Skin of body (tissue), 2 donors: ENCODE measurements around the gene HIVEP3. TPM values are rescaled to one million over a fixed set of nuclear protein-coding genes. Genes with fewer than 3 reads are reported as not detected.
A peak's percentile ranks its signal among the peaks of the same experiment; 100 is the strongest.

Source experiments
- DNase-seq: peaks from one replicate; lab custom pipeline; 2025; lab: John Stamatoyannopoulos, UW
- total RNA-seq: library from RNA; depleted of rRNA; stranded (reverse); fragments of >200 nt; gene quantifications from one replicate; pipeline ENCODE4 v1.2.3, GENCODE V29; 2014

Gene HIVEP3
- total RNA-seq, 1 donor from 2014 or later = 3.3 TPM

DNA sequence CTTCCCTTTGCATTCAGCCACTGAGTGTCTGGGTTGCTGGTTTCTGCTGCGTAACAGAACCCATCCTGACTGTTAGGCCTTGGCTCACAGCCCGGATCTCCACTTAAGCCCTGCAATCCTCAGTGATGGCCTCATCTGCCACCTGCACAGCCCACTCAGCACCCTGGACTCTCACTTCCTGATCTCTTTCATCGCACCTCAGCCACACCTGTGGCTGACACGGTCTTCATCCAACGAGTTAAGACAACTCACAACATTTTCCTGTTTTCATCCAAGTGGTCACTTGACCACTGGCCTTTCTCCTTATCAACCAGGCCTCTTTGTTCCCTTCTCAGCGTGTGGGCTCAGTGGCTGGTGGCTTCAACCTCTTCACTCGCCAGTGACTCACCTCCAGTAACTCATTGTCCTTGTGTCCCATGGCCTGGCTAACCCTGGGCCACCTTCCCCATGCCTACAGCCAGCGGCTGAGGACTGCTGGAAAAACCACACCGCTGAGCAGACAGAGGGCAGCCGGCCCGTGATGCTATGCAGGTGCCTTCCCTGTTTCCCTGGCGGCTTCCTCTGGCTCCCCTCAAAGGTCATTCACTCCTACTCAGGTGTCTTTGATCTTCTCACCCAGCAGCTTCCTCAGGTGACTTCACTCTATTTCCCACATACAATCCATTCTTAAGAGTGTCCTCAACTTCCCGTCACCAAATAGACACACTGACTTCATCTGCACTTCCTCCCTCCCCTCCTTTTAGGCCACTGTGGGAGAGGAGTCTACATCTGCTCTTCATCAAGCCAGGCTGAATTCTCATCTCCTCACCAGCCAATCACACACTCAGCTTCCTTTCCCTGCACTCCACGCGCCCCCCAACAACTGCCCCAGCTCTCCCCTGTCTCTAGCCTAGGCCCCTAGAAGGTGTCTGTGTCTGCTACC is 414.3 kb downstream of the HIVEP3 start:
- DNase-seq = peak; percentile 73

DNA sequence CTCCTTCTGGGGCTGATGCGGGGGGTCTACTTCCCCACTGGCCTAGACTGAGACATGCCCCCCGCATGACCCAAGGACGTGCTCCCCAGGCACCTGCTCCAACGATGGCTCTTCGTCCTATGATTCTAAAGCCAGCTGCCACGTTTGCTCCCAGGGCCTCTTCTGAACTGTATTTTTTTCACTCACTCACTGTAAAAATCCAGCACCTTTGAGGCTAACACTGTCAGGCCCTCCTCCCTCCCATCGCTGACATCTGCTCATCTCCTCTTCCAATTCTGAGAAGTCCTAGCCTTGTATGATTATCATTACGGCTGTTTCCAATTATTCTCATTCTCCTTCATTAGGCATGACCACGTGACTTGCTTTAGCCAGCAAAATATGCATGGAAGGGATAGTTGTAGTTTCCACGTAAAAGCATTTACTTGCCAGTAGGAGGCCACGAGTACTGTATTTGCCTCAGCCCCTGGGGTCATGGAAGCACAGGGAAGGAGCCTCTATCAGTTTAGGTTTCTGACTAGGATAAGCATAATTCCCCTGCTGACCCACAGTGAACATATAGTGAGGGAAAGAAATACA is 415.1 kb downstream of the HIVEP3 start:
- DNase-seq = peak; percentile 86

DNA sequence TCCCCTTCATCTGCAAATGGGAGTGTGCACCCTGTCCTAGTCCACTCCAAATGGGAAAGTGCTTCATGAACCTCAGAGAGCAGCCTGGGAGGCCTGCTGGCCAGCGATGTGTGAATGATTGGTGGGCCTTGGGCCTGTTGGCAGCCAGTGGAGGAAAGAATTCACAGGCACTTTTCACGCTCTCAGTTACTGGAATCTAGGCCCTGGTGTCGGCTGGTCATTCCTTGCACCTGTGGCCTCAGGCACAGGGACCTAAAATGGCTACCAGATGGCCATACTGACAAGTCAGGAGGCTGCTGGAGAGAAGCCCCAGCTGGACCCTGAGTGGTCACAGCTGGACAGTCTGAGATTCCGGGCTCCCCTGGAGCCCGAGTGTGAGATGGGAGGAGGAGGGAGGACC is 415.8 kb downstream of the HIVEP3 start:
- no peak for DNase-seq

DNA sequence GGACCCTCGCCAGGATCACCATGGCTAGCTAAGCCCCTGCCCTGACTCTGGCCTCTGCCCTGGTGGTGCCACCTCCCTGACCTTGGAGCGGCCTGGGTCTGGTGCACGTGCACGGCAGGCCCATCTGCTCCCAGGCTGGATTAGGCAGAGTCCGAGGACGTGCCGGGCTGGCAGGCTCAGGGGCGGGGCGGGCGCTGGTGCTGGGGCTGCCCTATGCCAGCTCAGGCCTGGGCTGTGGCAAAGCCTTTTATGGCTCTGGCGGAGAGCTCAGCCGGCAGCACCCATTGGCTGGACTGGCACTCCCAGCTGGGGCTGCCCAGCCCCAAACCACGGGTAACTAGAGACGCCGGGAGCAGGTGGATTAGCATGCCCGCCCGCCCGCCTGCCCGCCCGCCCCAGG is 417.1 kb downstream of the HIVEP3 start:
- no peak for DNase-seq

DNA sequence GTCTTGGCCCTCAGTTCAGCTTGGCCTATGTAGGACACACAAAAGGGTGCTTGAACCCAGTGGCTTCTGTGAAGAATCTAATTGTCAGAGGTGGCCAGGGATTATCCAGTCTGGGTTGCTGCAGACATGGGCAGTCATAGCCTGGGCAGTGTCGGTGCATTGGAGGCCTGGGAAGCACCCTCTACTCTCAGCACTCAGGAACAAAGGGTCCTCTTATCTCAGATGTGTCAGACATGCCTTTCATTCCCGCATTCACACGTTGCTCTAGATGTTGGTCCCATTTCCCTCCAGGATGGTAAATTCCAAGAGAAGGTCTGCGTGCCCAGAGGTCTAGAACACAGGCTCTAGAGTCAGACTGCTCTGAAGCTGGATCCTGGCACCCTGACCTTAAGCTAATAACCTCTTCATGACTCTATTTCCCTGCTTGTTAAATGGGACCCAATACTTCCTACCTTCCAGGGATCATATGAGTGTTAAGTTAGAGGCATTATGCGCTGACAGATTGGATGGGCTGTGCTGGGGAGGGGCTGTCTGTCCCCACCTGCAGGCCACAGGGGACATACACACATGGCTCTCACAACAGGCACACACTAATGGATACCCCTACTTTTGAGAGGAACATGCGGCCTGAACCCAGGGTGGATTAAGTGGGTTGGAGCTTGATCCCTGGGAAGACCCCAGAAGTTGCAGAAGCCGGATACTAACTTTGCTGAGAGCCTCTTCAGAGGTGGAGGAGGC is 417.8 kb downstream of the HIVEP3 start:
- DNase-seq = no peak

DNA sequence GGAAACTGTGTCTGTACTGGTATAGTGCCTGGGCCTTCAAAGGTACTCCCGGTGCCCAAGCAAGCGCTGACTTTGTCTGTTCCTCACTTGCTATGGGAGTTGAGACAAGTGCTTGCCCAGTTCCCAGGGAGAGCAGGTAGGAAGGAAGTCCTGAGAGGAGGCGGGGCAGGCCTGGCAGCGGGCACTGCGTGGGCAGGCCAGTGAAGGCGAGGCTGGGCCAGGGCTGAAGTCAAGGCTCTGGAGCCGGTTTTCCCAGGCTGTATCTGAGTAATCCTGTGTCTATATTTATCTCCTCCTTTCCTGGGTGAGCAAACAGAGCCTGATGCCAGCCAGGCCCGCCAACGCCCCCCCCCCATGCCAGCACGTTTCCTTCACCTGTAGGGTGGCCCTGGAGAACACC is 418.3 kb downstream of the HIVEP3 start:
- DNase-seq = no peak

DNA sequence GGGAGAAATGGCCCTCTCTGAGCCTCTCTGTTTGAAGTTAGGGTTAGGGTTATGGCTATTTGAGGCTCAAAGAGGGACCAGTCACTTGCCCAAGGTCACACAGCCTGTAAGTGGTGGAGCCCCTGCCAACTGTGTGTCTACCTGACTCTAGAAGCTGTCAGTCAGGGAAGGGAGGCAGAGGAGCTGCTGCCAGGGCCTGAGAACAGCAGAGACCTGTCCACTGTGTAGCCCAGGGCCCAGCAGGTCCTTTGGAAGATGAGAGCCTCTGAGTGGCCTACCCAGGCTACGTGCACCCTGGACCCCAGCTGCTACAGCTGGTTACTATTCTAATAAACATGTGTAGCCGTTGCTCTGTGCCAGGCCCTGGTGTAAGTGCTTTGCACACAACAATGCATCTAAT is 419.1 kb downstream of the HIVEP3 start:
- no peak for DNase-seq

DNA sequence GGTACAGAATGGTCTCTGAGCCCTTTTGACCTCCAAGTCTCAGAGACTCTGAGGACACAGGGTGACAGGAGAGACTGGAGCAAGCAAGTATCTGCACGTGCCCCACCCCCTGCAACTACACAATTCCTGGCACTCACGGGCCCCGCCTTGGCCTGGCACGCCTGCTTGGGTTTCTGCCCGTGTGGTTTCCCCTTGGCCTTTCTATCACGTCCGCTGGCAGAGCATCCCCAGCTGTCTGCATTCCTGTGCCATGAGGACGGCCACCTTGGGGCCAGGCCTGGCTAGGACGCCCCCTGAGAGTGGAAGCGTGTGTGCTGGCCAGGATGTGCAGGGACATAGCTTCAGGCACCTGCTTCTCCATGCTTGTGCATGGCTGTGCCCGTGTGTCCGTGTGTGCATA is 419.9 kb downstream of the HIVEP3 start:
- no peak for DNase-seq

DNA sequence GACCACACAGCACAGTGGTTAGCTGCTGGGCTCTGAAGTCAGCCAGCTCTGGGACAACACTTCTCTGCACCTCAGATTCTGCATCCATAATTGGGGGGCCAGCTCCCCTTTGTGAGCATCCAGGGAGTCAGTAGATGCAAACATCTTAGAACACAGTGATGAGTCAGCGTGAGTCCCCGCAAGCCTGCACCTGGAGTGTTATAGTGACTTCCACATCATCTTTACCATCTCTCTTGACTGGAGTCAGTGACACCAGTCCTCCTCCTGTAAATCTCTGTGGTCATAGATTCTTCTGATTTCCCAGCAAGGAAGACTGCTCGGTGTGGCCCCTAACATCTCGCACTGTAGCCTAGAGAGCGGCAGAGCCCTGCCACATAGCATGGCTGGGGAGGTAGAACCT is 420.3 kb downstream of the HIVEP3 start:
- DNase-seq = no peak

DNA sequence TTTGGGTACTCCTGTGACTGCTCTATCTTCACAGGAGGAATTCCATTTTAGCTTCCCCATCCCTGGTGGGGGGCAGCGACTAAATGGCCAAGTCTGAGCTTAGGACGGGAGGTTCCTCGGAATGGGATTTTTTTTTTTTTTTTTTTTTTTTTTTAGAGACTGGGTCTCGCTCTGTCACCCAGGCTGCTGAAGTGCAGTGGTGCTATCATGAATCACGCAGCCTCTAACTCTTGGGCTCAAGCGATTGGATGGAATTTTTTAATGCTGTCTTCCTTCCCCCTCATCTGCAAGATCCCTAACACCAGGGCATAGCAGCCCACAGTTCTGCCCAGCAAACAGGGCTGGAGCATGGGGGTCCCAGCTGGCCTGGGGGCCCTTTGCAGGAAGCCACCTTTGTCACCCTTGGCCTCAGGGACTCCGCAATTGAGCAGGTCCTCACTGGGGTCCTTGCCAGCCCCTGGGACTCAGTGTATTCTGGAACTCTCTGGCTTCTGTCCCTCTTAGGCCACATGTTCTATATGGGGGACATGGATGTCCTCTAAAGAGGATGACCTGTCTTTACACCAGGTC is 421.2 kb downstream of the HIVEP3 start:
- no peak for DNase-seq

DNA sequence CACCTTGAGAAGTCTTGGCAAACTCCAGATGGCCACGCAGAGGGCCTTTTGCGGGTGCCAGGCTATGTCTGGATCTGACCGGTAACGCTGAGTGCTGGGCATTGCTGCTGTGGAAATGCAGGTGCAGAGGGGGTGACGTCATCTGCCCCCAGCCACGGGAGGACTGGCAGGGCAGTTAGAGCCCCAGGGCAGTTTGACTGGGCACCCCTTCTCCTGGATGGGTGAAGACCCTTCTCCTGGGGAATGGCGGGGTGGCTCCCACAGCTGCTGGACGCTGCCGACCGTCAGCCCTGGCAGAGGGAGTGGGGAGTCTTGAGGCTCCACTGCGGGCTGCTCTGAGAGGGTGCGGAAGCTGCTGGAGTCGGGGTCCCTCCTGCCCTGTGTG is 421.7 kb downstream of the HIVEP3 start:
- DNase-seq = no peak

DNA sequence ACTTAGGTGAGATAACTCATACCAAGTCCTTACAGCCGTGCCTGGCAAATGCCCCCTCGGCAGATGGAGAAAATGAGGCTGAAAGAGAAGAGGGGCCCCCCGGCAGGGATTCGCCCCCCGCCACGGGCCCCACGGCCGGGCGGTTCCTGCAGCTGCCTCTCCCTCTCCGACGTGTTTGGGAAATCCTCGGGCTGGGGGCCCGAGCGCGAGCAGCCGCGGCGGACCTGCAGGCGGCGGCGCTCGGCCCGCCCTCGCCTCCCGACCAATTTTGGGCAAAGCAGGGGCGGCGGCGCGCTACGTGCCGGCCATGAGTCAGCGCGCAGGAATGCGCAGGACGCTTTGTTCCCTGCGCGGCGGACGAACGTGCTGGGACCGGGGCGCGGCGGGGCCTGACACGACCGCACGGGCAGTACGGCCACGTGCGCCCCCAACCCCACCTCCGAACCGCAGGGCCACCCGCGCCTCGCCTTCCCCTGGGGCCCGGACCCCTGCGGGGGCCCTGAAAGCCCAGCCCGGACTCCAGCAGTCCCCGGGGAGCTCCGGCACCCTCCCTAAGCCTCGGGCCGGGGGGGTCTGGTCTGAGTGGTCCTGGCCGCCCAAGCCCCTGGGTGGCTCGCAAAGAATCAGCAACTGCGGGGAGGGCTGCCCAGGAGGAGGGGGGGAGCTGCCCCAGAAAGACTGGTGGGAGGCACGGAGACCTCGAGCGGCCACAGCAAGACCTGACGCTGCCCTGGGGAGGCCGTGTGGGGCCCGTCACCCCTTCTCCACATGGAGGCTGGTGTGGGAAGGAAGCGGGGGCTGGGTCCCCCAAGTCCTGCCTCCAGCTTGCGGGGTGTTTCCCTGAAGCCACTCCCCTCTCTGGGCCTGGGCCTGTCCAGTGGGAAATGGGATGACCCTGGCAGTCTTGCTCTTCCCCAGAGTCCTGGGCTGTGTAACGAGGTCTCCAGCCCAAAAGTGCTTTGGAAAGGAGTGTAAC is 422.4 kb downstream of the HIVEP3 start:
- DNase-seq = peak; percentile 40

DNA sequence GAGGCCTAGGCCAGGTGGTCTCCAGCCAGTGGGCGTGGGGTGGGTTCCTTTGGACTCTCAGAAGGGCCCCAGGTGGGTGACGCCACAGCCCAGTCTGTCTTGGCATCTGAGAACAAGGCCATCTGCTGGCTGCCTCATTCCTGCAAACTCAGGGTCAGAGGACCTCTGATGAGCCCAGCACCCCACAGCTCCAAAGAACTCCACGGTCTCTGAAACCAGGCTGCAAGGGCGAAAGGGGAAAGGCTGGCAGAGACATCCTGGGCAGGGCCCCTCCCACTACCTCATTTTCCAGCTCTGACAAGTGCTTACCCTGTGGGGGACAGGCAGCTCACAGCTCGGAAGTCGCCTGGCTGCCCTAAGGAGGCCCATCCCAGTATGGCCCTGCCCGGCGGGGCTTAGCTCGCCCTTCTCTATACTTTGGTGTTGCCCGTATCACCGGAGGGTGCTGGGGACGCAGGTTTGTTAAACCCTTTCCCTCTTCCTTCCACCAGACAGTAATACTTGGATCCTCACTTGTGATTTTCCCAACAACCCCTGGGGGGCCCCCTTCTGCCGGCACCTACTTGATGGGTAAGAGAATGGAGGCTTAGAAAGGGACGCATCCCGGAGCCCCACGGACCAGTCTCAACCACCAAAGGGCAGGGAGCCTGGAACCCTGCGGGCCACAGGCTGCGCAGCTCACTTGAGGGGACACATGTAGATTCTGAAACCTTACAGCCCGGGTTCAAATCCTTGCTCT is 423.3 kb downstream of the HIVEP3 start:
- DNase-seq = no peak

DNA sequence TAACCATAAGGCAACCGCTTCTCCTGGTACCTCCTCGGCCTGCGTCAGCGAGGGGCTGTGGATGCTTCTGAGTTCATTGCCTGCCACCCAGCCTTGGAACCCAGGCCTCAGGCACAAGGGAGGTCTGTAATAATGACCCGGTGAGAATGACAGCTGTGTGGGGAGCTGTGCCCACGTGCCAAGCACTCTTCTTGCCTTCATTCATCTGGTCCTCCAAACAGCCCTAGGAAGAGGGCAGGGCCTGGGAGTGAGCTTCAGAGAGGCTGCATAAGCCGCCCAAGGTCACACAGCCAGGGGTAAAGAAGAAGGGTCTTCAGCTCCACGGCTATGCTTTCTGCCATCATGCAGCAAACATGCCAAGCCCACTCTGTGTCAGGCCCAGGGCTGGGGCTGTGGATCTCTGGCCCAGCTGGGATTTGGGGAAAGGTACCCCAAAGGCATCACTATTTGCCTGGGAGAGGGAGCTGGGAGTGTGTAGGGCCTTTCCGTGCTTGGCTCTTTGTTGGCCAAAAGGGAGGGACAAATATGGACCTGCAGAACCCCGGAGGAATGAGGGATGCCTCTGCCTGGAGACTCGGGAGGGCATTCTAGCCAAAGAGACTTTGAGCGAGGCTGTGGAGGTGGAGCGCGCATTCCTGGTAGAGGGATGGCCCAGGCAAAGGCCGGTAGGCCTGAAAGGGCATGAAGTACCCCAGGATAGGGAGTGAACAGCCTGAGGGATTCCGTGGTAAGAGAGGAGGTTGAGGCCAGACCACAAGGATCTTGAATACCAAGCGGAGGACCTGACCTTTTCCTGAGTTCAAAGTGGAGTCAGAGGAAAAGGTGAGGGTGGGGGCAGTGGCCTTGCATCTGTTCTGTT is 424.1 kb downstream of the HIVEP3 start:
- no peak for DNase-seq

DNA sequence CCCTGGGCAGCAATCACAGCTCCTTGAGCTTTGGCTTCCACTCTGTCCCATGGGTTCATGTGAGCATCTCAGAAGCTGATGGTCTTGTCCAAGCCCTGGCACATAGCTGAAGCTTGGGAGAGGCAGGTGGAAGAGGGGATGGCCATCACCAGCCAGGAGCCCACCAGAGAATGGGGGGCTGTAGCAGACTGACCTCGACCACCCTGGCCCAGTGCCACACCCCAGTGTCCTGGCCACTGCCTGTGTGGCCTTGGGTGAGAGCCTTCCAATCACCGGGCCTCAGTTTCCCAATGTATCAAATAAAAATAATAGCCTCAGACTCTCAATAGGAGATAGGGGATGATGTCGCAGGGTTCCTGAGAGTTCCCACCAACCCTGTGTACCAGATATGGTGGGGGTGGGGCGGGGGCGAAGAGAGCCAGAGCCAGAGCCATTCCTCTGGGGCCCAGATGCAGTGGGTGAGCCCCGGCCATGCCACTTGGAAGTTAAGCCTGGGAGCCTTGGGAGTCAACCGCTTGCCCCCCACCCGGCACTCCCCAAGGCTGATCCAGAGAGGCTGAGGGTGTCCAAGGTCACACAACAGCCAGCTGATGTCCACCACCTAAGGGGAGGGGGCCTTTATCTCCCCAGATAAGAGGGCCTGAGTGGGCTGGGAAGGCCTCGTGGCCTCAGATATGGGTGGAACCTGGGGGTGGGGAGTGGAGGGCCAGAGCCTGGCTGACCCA is 424.9 kb downstream of the HIVEP3 start:
- no peak for DNase-seq

DNA sequence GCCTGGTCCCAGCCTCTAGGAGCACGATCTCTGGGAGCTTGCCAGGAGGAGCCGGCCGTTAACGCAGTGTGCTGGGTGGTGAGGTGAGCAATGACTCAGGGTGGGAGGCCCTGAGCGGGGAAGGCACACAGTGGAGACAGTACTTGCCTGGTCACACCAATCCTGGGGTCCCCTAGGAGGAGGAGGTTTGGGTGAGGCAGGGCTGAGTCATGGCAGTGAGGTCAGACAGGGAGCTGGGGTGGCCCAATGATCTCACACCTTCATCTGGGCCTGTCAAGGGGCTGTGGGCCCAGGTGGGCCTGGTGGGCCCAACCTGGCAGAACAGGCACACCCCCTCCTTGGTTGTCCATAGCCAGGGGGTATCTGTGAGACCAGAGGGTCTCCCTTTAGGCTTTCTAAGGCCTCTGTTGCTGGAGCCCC is 425.6 kb downstream of the HIVEP3 start:
- DNase-seq = no peak

DNA sequence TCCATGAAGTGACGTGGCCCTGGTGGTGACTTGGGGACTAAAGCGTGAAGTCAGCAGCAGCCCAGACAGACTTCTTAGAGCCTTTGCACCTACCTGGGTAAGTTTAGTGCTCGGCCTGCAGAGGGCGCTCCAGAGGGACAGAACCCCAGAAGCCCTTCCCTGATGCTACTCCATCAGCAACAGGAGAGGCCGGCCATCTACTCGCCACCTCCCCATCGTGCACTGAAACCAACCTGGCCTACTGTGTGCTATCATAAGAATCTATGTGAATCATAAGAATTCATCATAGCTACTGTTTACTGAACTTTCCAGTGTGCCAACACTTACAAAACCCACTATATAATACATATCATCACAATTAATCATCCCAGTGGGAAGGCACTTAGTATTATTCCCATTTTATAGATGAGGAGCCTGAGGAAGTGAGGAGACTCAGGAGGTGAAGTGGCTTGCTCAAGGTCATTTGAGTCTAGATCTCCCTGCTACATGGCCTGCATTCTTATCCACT is 426.3 kb downstream of the HIVEP3 start:
- no peak for DNase-seq

DNA sequence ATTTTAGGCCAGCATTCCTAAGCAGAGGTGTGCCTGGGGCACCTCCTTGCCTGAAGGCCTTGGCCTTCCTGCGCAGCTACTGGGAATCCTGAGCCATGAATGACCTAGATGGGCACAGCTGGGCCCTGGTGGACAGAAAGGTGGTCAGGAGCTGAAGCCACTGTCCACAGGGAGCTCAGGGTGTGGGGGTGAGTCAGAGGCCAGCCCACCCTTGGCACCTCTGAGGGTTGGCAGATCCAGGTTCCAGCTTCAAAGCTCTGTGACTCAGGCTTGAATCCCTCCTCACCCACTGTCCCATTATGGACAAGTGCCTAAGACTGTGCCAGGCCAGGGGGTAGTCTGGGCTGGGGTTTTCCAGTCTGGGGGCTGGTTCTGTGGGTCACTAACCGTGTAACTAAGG is 427.8 kb downstream of the HIVEP3 start:
- no peak for DNase-seq
